ENCODE data around the gene SLC35F6.
"Not testable (repeated sequence)": the region's sequence is repeated elsewhere in the genome, so short reads cannot be mapped to it uniquely, and the experiment has no call there.

The SLC35F6 gene

GRCh38 chr2:26784570-26785234 is 20.6 kb downstream of the SLC35F6 start:
- no peak for DNase-seq (ENCODE audit: low spot score)

GRCh38 chr2:26785431-26786206 is 21.5 kb downstream of the SLC35F6 start, which contains the start of gene CENPA:
TSS of gene CENPA (plus strand) at chr2:26786056. CDS start at chr2:26786197, 141 bp downstream.
- DNase-seq (ENCODE audit: low spot score): peak; percentile 99

- DNase-seq (ENCODE audit: low spot score): no peak
Observed at GRCh38 chr2:26786207-26787028, 22.3 kb downstream of the SLC35F6 start.

- no peak for DNase-seq (ENCODE audit: low spot score)
Observed at GRCh38 chr2:26792720-26793119, 28.6 kb downstream of the SLC35F6 start.

- no peak for DNase-seq (ENCODE audit: low spot score)
Observed at GRCh38 chr2:26793518-26793917, 29.4 kb downstream of the SLC35F6 start.

- DNase-seq (ENCODE audit: low spot score): not testable (repeated sequence)
Observed at GRCh38 chr2:26795135-26795534, 31.1 kb downstream of the SLC35F6 start.

GRCh38 chr2:26801328-26801727 is 37.2 kb downstream of the SLC35F6 start:
- no peak for DNase-seq (ENCODE audit: low spot score)

- no peak for DNase-seq (ENCODE audit: low spot score)
Observed at GRCh38 chr2:26801796-26802195, 37.7 kb downstream of the SLC35F6 start.

- DNase-seq (ENCODE audit: low spot score): no peak
Observed at GRCh38 chr2:26805241-26805676, 41.2 kb downstream of the SLC35F6 start.

GRCh38 chr2:26807788-26808460 is 43.8 kb downstream of the SLC35F6 start:
- peak; percentile 58 for DNase-seq (ENCODE audit: low spot score)

- no peak for DNase-seq (ENCODE audit: low spot score)
Observed at GRCh38 chr2:26809211-26809610, 45.1 kb downstream of the SLC35F6 start.

- peak; percentile 68 for DNase-seq (ENCODE audit: low spot score)
Observed at GRCh38 chr2:26809876-26810577, 45.9 kb downstream of the SLC35F6 start.

- peak; percentile 33 for DNase-seq (ENCODE audit: low spot score)
Observed at GRCh38 chr2:26811261-26811660, 47.2 kb downstream of the SLC35F6 start.

- DNase-seq (ENCODE audit: low spot score): no peak
Observed at GRCh38 chr2:26811791-26812694, 48.0 kb downstream of the SLC35F6 start.

- DNase-seq (ENCODE audit: low spot score): no peak
Observed at GRCh38 chr2:26812731-26813130, 48.6 kb downstream of the SLC35F6 start.

GRCh38 chr2:26814072-26814765 is 50.1 kb downstream of the SLC35F6 start:
- DNase-seq (ENCODE audit: low spot score): not testable (repeated sequence)

GRCh38 chr2:26816893-26817292 is 52.8 kb downstream of the SLC35F6 start:
- DNase-seq (ENCODE audit: low spot score): no peak

- DNase-seq (ENCODE audit: low spot score): no peak
Observed at GRCh38 chr2:26818255-26818654, 54.2 kb downstream of the SLC35F6 start.

GRCh38 chr2:26818972-26819371 is 54.9 kb downstream of the SLC35F6 start:
- DNase-seq (ENCODE audit: low spot score): no peak

GRCh38 chr2:26820932-26821331 is 56.8 kb downstream of the SLC35F6 start:
- no peak for DNase-seq (ENCODE audit: low spot score)
